HCT116 (cell line): ENCODE data around the gene EEF2. TPM values are rescaled to one million over a fixed set of nuclear protein-coding genes. Genes with fewer than 3 reads are reported as not detected.

Source experiments
- ATAC-seq: fragments of 200-7000 bp; cut with Tn5 transposase; 2 replicates; pipeline ENCODE4 v1.9.1; 2020; ENCODE audit warnings: mild to moderate bottlenecking, moderate library complexity
- BruUV-seq: library from RNA; stranded (reverse); fragments of 400-500 nt; replicated peaks from 2 replicates; lab custom pipeline; 2021; lab: Mats Ljungman, UMichigan
- CTCF ChIA-PET: fragments of 300-600 bp; sonication (Branson Sonifier 250); formaldehyde crosslinking; loops from one replicate; lab custom pipeline; 2021; ENCODE audit warnings: antibody characterized with exemption; lab: Charles Lee
- POLR2A ChIA-PET: fragments of 300-600, 350-600 bp; sonication (Branson Sonifier 250); formaldehyde crosslinking; loops from one replicate; lab custom pipeline; 2021; ENCODE audit warnings: antibody characterized with exemption; lab: Charles Lee
- RAD21 ChIA-PET, 2 experiments: fragments of 300-600 bp; sonication (Branson Sonifier 250); formaldehyde crosslinking; loops; one replicate each; lab custom pipeline; 2023; ENCODE audit warnings: low total read pairs in 2 of 2; ENCODE audit not compliant: uncharacterized antibody in 2 of 2, unreplicated experiment in 2 of 2, low non-redundant PET in 1 of 2; lab: Charles Lee
- DNase-seq: peaks from one replicate; pipeline ENCODE4 v3.0.0-alpha.2; 2010; ENCODE audit warnings: low read depth, low spot score
- H2AFZ ChIP-seq: fragments of 200-600 bp; shearing (Covaris generic), sonication (generic); 2 replicates; pipeline ENCODE4 v1.6.1; 2017; ENCODE audit warnings: low read depth, mixed run types, mixed read lengths, antibody characterized with exemption, low read length; ENCODE audit not compliant: poor library complexity, severe bottlenecking
- H3K27ac ChIP-seq: 2 replicates; pipeline ENCODE4 v1.5.1; 2012; ENCODE audit warnings: low read depth, low read length
- H3K27me3 ChIP-seq: fragments of 200-600 bp; sonication (generic); 2 replicates; pipeline ENCODE4 v1.6.1; 2016; ENCODE audit warnings: mixed run types, low read length, mixed read lengths; ENCODE audit not compliant: insufficient read depth
- H3K36me3 ChIP-seq, 2 experiments: fragments of 200-500 bp in 1 of 2; fragments of 200-600 bp in 1 of 2; sonication (Bioruptor generic) in 1 of 2; sonication (generic) in 1 of 2; 2 replicates each; pipeline versions ENCODE4 v1.5.1 to v1.6.1; 2014 to 2016; ENCODE audit warnings: low read length in 2 of 2, inconsistent platforms in 1 of 2, mixed read lengths in 1 of 2, mixed run types in 1 of 2; ENCODE audit not compliant: insufficient read depth in 2 of 2, control insufficient read depth in 1 of 2
- H3K4me1 ChIP-seq, 2 experiments: fragments of 200-600 bp in 1 of 2; sonication (generic) in 1 of 2; 2 replicates each; pipeline versions ENCODE4 v1.5.1 to v1.6.1; 2012 to 2017; ENCODE audit warnings: low read length in 2 of 2, inconsistent platforms in 1 of 2, mild to moderate bottlenecking in 1 of 2, mixed read lengths in 1 of 2, mixed run types in 1 of 2, moderate library complexity in 1 of 2; ENCODE audit not compliant: insufficient read depth in 2 of 2, control insufficient read depth in 1 of 2
- H3K4me2 ChIP-seq: fragments of 200-600 bp; sonication (generic); 2 replicates; pipeline ENCODE4 v1.6.1; 2017; ENCODE audit warnings: mixed run types, low read length, mixed read lengths
- H3K4me3 ChIP-seq, 2 experiments: fragments of 200-600 bp in 1 of 2; sonication (generic) in 1 of 2; replicated peaks in 1 of 2; 2 replicates each; pipeline ENCODE4 v1.5.1; 2011 to 2016; ENCODE audit warnings: low read length in 2 of 2, control low read depth in 1 of 2, low read depth in 1 of 2, mild to moderate bottlenecking in 1 of 2, mixed read lengths in 1 of 2, mixed run types in 1 of 2
- H3K79me2 ChIP-seq: fragments of 200-600 bp; sonication (generic); 2 replicates; pipeline ENCODE4 v1.6.1; 2017; ENCODE audit warnings: mild to moderate bottlenecking, mixed run types, low read length, moderate library complexity, mixed read lengths; ENCODE audit not compliant: insufficient read depth
- H3K9ac ChIP-seq: fragments of 200-600 bp; sonication (generic); 2 replicates; pipeline ENCODE4 v1.6.1; 2016; ENCODE audit warnings: low read length, mixed read lengths
- H3K9me2 ChIP-seq: fragments of 200-600 bp; sonication (generic), shearing (Covaris generic); 2 replicates; pipeline ENCODE4 v1.6.1; 2017; ENCODE audit warnings: mixed run types, mild to moderate bottlenecking, moderate library complexity; ENCODE audit not compliant: insufficient read depth
- H3K9me3 ChIP-seq, 2 experiments: fragments of 200-500 bp in 1 of 2; fragments of 200-600 bp in 1 of 2; sonication (Bioruptor generic) in 1 of 2; sonication (generic) in 1 of 2; 2 replicates each; pipeline ENCODE4 v1.6.1; 2014 to 2017; ENCODE audit warnings: low read length in 2 of 2, mixed read lengths in 2 of 2, inconsistent platforms in 1 of 2, low read depth in 1 of 2, mild to moderate bottlenecking in 1 of 2, mixed run types in 1 of 2, moderate library complexity in 1 of 2; ENCODE audit not compliant: control insufficient read depth in 1 of 2, insufficient read depth in 1 of 2
- H4K20me1 ChIP-seq: fragments of 200-600 bp; sonication (generic), shearing (Covaris generic); 2 replicates; pipeline ENCODE4 v1.6.1; 2017; ENCODE audit warnings: mixed run types, mild to moderate bottlenecking, moderate library complexity; ENCODE audit not compliant: insufficient read depth
- EGR1 ChIP-seq: IDR thresholded peaks from 2 replicates; pipeline ENCODE4 v1.6.1; 2012; ENCODE audit warnings: low read depth
- ELF1 ChIP-seq: IDR thresholded peaks from 2 replicates; pipeline ENCODE4 v1.6.1; 2012; ENCODE audit warnings: low read depth, borderline replicate concordance
- EZH2 ChIP-seq: fragments of 200-600 bp; sonication (generic); IDR thresholded peaks from 2 replicates; pipeline ENCODE4 v1.6.1; 2017; ENCODE audit warnings: antibody characterized with exemption, mixed run types
- EZH2phosphoT487 ChIP-seq: fragments of 200-600 bp; IDR thresholded peaks from 2 replicates; pipeline ENCODE4 v1.6.1; 2018; ENCODE audit warnings: antibody characterized with exemption, borderline replicate concordance
- FOSL1 ChIP-seq: IDR thresholded peaks from 2 replicates; pipeline ENCODE4 v1.6.1; 2012; ENCODE audit warnings: low read depth
- JUND ChIP-seq: IDR thresholded peaks from 2 replicates; pipeline ENCODE4 v1.6.1; 2012
- SRF ChIP-seq: IDR thresholded peaks from 2 replicates; pipeline ENCODE4 v1.6.1; 2012; ENCODE audit warnings: low read depth
- TCF7L2 ChIP-seq: IDR thresholded peaks from 2 replicates; pipeline ENCODE4 v1.7.0; 2011; ENCODE audit warnings: borderline replicate concordance, inconsistent platforms; ENCODE audit not compliant: insufficient read depth, insufficient read length; ENCODE audit errors: extremely low read depth
- YY1 ChIP-seq: IDR thresholded peaks from 2 replicates; pipeline ENCODE4 v1.6.1; 2011; ENCODE audit warnings: low read length, low read depth, moderate library complexity, mild to moderate bottlenecking; ENCODE audit not compliant: insufficient replicate concordance; ENCODE audit errors: extremely low read depth
- ZFX ChIP-seq: fragments of 450-650 bp; IDR thresholded peaks from 2 replicates; pipeline ENCODE4 v1.6.1; 2017
- intact Hi-C: fragments of 100-400 bp; cut with micrococcal nuclease; formaldehyde crosslinking; loops from 2 replicates; pipeline ENCODE4 v1.10.0; 2022
- total RNA-seq: library from RNA; stranded (reverse); gene quantifications from one replicate; pipeline ENCODE4 v1.2.1, GENCODE V29; 2021; ENCODE audit not compliant: unreplicated experiment
- TF ChIP-seq, protein P1 (sequence below), 3 experiments: fragments of 200-600 bp in 1 of 3; sonication (generic) in 1 of 3; IDR thresholded peaks in 2 of 3; conservative IDR thresholded peaks in 1 of 3; 2 replicates each; pipeline ENCODE4 v1.5.1; 2012 to 2017; ENCODE audit warnings: low read depth in 2 of 3, low read length in 2 of 3, antibody characterized with exemption in 1 of 3, borderline replicate concordance in 1 of 3, control low read depth in 1 of 3, mild to moderate bottlenecking in 1 of 3, mixed read lengths in 1 of 3, mixed run types in 1 of 3, moderate library complexity in 1 of 3; ENCODE audit not compliant: insufficient read depth in 1 of 3
- TF ChIP-seq, protein P2 (sequence below): IDR thresholded peaks from 2 replicates; pipeline ENCODE4 v1.6.1; 2012
- TF ChIP-seq, protein P3 (sequence below): IDR thresholded peaks from 2 replicates; pipeline ENCODE4 v1.6.1; 2012; ENCODE audit warnings: low read depth

EEF2 gene
- total RNA-seq, 1 experiment from 2014 or later: 3,796 TPM

DNA sequence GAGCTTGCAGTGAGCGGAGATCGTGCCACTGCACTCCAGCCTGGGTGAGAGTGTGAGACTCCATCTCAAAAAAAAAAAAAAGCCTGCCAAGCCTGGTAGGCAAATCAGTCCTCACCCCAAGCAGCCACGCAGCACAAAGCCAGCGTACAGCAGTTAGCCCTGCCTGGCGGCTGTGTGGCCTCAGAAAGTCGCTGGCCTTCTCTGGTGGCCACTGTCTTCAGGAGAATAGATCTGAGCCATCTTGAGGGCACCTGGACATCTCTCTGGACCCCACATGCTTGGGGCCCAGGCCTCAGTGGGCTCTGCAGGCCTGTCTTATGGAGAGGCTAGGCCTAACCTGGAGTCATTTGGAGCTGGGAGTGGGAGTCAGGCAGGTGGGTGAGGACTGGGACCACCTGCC, 45.3 kb upstream of the EEF2 start:
- Histone ChIP-seq H3K9me2 (no peaks in the 10 kb centered on the region), H4K20me1 (no peaks in the 10 kb centered on the region), H3K4me3 (no peak overlapping the region), H3K27ac (no peak overlapping the region), H2AFZ (no peak overlapping the region), H3K27me3 (no peaks in the 10 kb centered on the region), H3K9me3 (no peaks in the 10 kb centered on the region), H3K9ac (no peak overlapping the region), H3K4me1 (no peaks in the 10 kb centered on the region), H3K36me3 (peaks cover under 1 to 14% of the 10 kb centered on the region in 2 experiments), H3K79me2 (no peaks in the 10 kb centered on the region), H3K4me2 (no peak overlapping the region)
- ChIA-PET CTCF (no interaction called here), POLR2A (no interaction called here), RAD21 (no interaction called here)
- ATAC-seq: no peak
- TF ChIP-seq ZFX (no peak), SRF (no peak), JUND (no peak), TCF7L2 (no peak), ELF1 (no peak), EZH2phosphoT487 (no peak), FOSL1 (no peak), EGR1 (no peak), EZH2 (no peak), YY1 (no peak)
- TF ChIP-seq, protein P1, sequence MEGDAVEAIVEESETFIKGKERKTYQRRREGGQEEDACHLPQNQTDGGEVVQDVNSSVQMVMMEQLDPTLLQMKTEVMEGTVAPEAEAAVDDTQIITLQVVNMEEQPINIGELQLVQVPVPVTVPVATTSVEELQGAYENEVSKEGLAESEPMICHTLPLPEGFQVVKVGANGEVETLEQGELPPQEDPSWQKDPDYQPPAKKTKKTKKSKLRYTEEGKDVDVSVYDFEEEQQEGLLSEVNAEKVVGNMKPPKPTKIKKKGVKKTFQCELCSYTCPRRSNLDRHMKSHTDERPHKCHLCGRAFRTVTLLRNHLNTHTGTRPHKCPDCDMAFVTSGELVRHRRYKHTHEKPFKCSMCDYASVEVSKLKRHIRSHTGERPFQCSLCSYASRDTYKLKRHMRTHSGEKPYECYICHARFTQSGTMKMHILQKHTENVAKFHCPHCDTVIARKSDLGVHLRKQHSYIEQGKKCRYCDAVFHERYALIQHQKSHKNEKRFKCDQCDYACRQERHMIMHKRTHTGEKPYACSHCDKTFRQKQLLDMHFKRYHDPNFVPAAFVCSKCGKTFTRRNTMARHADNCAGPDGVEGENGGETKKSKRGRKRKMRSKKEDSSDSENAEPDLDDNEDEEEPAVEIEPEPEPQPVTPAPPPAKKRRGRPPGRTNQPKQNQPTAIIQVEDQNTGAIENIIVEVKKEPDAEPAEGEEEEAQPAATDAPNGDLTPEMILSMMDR (IDR thresholded peaks at IDR 0.05 in 2 of 3, conservative IDR thresholded peaks at IDR 0.05 in 1 of 3; ENCODE audit: borderline replicate concordance in 1 of 3, insufficient read depth in 1 of 3, low read depth in 2 of 3, low read length in 2 of 3): no peak
- TF ChIP-seq, protein P2, sequence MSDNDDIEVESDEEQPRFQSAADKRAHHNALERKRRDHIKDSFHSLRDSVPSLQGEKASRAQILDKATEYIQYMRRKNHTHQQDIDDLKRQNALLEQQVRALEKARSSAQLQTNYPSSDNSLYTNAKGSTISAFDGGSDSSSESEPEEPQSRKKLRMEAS: no peak
- TF ChIP-seq, protein P3, sequence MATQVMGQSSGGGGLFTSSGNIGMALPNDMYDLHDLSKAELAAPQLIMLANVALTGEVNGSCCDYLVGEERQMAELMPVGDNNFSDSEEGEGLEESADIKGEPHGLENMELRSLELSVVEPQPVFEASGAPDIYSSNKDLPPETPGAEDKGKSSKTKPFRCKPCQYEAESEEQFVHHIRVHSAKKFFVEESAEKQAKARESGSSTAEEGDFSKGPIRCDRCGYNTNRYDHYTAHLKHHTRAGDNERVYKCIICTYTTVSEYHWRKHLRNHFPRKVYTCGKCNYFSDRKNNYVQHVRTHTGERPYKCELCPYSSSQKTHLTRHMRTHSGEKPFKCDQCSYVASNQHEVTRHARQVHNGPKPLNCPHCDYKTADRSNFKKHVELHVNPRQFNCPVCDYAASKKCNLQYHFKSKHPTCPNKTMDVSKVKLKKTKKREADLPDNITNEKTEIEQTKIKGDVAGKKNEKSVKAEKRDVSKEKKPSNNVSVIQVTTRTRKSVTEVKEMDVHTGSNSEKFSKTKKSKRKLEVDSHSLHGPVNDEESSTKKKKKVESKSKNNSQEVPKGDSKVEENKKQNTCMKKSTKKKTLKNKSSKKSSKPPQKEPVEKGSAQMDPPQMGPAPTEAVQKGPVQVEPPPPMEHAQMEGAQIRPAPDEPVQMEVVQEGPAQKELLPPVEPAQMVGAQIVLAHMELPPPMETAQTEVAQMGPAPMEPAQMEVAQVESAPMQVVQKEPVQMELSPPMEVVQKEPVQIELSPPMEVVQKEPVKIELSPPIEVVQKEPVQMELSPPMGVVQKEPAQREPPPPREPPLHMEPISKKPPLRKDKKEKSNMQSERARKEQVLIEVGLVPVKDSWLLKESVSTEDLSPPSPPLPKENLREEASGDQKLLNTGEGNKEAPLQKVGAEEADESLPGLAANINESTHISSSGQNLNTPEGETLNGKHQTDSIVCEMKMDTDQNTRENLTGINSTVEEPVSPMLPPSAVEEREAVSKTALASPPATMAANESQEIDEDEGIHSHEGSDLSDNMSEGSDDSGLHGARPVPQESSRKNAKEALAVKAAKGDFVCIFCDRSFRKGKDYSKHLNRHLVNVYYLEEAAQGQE: no peak
- intact Hi-C loops: no loop called here
- BruUV-seq: no TSS peak
- DNase-seq: no peak
